Neural cell (in vitro differentiated cells): ENCODE data around the gene SLC16A10. TPM values are rescaled to one million over a fixed set of nuclear protein-coding genes. Genes with fewer than 3 reads are reported as not detected.

ENCODE experiments used
- H2AFZ ChIP-seq: fragments of 200-600, 300-800 bp; sonication (generic), shearing (Covaris generic); 2 replicates; pipeline ENCODE4 v1.6.0; 2014; ENCODE audit warnings: low read depth, mild to moderate bottlenecking, antibody characterized with exemption, low read length, moderate library complexity
- H3F3A ChIP-seq: fragments of 200-600 bp; shearing (Covaris generic); 2 replicates; pipeline ENCODE4 v1.6.1; 2016; ENCODE audit warnings: mild to moderate bottlenecking, moderate library complexity, mixed read lengths, antibody characterized with exemption, low read length; ENCODE audit not compliant: insufficient read depth, poor library complexity, severe bottlenecking
- H3K27ac ChIP-seq: fragments of 200-600, 300-800 bp; sonication (generic), shearing (Covaris generic); 2 replicates; pipeline ENCODE4 v1.5.1; 2014; ENCODE audit warnings: mild to moderate bottlenecking, low read length, moderate library complexity
- H3K27me3 ChIP-seq: fragments of 300-800, 200-600 bp; sonication (generic), shearing (Covaris generic); 2 replicates; pipeline ENCODE4 v1.6.0; 2014; ENCODE audit warnings: mild to moderate bottlenecking, low read depth, low read length, moderate library complexity; ENCODE audit not compliant: insufficient read depth
- H3K36me3 ChIP-seq: fragments of 300-800, 200-600 bp; sonication (generic), shearing (Covaris generic); 2 replicates; pipeline ENCODE4 v1.5.1; 2014; ENCODE audit warnings: mild to moderate bottlenecking, antibody characterized with exemption, low read length, moderate library complexity; ENCODE audit not compliant: insufficient read depth
- H3K4me2 ChIP-seq: fragments of 300-800, 200-600 bp; sonication (generic), shearing (Covaris generic); 2 replicates; pipeline ENCODE4 v1.6.0; 2014; ENCODE audit warnings: mild to moderate bottlenecking, low read length
- H3K4me3 ChIP-seq: fragments of 300-800, 200-600 bp; sonication (generic), shearing (Covaris generic); 2 replicates; pipeline ENCODE4 v1.5.1; 2014; ENCODE audit warnings: mild to moderate bottlenecking, low read length, moderate library complexity
- H3K79me2 ChIP-seq: fragments of 200-600 bp; shearing (Covaris generic); replicated peaks from 2 replicates; pipeline ENCODE4 v1.6.0; 2014; ENCODE audit warnings: mild to moderate bottlenecking, low read length, moderate library complexity; ENCODE audit not compliant: insufficient read depth
- H3K9ac ChIP-seq: fragments of 300-800, 200-600 bp; sonication (generic), shearing (Covaris generic); 2 replicates; pipeline ENCODE4 v1.6.1; 2016; ENCODE audit warnings: mild to moderate bottlenecking, low read length, mixed read lengths
- H3K9me2 ChIP-seq: fragments of 200-600 bp; shearing (Covaris generic); 2 replicates; pipeline ENCODE4 v1.6.1; 2016; ENCODE audit warnings: mild to moderate bottlenecking, low read length, mixed read lengths; ENCODE audit not compliant: insufficient read depth
- H3K9me3 ChIP-seq: fragments of 200-600, 300-800 bp; sonication (generic), shearing (Covaris generic); 2 replicates; pipeline ENCODE4 v1.6.1; 2016; ENCODE audit warnings: mild to moderate bottlenecking, mixed run types, low read length, moderate library complexity, mixed read lengths
- H4K20me1 ChIP-seq: fragments of 200-600 bp; shearing (Covaris generic); 2 replicates; pipeline ENCODE4 v1.6.1; 2016; ENCODE audit warnings: mild to moderate bottlenecking, mixed run types; ENCODE audit not compliant: insufficient read depth
- EP300 ChIP-seq: fragments of 450-650 bp; conservative IDR thresholded peaks from 2 replicates; pipeline ENCODE4 v1.6.1; 2014; ENCODE audit warnings: antibody characterized with exemption, mild to moderate bottlenecking, moderate library complexity; ENCODE audit not compliant: poor library complexity, severe bottlenecking
- EZH2 ChIP-seq: fragments of 200-600, 300-800 bp; shearing (Covaris generic), sonication (generic); IDR thresholded peaks from 2 replicates; pipeline ENCODE4 v1.6.1; 2014; ENCODE audit warnings: antibody characterized with exemption, low read length, borderline replicate concordance, mild to moderate bottlenecking; ENCODE audit not compliant: insufficient read depth, poor library complexity, severe bottlenecking
- MXI1 ChIP-seq: fragments of 450-650 bp; conservative IDR thresholded peaks from 2 replicates; pipeline ENCODE4 v1.6.1; 2014; ENCODE audit warnings: antibody characterized with exemption, mild to moderate bottlenecking; ENCODE audit not compliant: poor library complexity, severe bottlenecking
- POLR2AphosphoS5 ChIP-seq: IDR thresholded peaks from 2 replicates; pipeline ENCODE4 v1.6.1; 2012
- RAD21 ChIP-seq: fragments of 450-650 bp; conservative IDR thresholded peaks from 2 replicates; pipeline ENCODE4 v1.6.1; 2014; ENCODE audit warnings: antibody characterized with exemption, mild to moderate bottlenecking, moderate library complexity
- SMC3 ChIP-seq: fragments of 450-650 bp; conservative IDR thresholded peaks from 2 replicates; pipeline ENCODE4 v1.6.1; 2014; ENCODE audit warnings: antibody characterized with exemption, mild to moderate bottlenecking, moderate library complexity; ENCODE audit not compliant: poor library complexity
- TAF1 ChIP-seq: IDR thresholded peaks from 2 replicates; pipeline ENCODE4 v1.6.1; 2012; ENCODE audit warnings: low read depth
- polyA plus RNA-seq: library from polyadenylated mRNA; depleted of rRNA; stranded (reverse); fragments of >200 nt; gene quantifications from 2 replicates; pipeline ENCODE4 v1.2.3, GENCODE V29; 2014
- TF ChIP-seq, protein P1 (sequence below): IDR thresholded peaks from 2 replicates; pipeline ENCODE4 v1.6.1; 2012; ENCODE audit warnings: borderline replicate concordance
- TF ChIP-seq, protein P2 (sequence below): fragments of 450-650 bp; IDR thresholded peaks from 2 replicates; pipeline ENCODE4 v1.5.1; 2014; ENCODE audit warnings: antibody characterized with exemption, mild to moderate bottlenecking, moderate library complexity; ENCODE audit not compliant: poor library complexity, severe bottlenecking

SLC16A10 gene
- polyA plus RNA-seq, 1 donor from 2014 or later, result 1.5 TPM

DNA sequence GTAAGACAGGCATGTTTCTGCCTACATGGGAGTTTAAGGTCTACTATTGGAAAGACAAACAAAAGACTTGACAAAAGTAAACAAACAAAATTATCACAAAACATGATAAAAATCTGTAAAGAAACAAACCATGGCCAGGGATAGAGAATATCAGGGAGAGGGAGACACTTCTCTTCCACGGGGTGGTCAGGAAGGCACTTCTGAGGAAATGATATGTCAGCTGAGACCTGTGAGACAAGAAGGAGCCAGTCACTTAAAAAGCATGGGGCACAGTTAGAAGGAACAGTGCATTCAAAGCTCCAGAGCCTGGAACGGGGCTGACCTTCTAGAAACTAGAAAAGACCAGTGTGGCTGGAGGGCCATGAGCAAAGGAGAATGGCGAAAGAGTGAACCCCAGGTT, 35.1 kb upstream of the SLC16A10 start:
- H3K79me2 ChIP-seq, result no peaks in the 10 kb centered on the region

DNA sequence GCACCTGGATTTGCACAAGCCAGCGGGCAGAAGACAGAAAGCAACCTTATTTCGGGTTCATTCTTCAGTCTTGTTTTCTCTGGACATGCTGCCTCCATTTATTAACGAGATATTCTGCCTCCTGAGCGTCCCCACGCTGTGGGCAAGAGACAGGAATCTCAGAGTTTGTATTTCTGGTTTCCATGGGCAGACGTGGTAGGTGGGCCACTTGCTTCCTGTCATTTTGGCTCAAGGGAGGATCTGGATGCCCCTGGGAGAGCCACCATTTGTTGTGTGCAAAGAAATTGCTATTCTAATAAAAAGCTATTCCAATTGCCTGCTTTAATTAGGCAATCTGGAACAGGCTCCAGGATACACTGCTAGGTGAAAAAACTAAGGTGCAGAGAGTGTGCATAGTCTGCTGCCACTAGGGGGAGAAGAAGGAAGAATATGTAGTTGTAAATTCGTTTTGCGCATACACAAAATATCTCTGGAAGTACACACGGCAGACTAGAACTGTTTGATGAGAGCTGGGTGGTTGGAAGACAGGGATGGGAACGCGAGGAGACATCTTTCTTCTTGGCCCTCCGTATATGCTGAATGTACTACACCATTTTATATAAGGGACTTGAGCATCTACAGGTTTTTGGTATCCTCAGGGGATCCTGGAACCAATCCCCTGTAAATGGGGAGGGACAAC, 30.1 kb upstream of the SLC16A10 start:
- Histone ChIP-seq H3K9me2 (no peaks in the 10 kb centered on the region), H3K27ac (no peak overlapping the region), H3K27me3 (no peaks in the 10 kb centered on the region), H3K9ac (no peak overlapping the region), H3K4me2 (no peak overlapping the region), H3F3A (no peaks in the 10 kb centered on the region), H3K9me3 (no peaks in the 10 kb centered on the region), H2AFZ (no peak overlapping the region), H3K4me3 (no peak overlapping the region), H4K20me1 (no peaks in the 10 kb centered on the region), H3K79me2 (no peaks in the 10 kb centered on the region), H3K36me3 (no peaks in the 10 kb centered on the region)
- TF ChIP-seq, protein P1, sequence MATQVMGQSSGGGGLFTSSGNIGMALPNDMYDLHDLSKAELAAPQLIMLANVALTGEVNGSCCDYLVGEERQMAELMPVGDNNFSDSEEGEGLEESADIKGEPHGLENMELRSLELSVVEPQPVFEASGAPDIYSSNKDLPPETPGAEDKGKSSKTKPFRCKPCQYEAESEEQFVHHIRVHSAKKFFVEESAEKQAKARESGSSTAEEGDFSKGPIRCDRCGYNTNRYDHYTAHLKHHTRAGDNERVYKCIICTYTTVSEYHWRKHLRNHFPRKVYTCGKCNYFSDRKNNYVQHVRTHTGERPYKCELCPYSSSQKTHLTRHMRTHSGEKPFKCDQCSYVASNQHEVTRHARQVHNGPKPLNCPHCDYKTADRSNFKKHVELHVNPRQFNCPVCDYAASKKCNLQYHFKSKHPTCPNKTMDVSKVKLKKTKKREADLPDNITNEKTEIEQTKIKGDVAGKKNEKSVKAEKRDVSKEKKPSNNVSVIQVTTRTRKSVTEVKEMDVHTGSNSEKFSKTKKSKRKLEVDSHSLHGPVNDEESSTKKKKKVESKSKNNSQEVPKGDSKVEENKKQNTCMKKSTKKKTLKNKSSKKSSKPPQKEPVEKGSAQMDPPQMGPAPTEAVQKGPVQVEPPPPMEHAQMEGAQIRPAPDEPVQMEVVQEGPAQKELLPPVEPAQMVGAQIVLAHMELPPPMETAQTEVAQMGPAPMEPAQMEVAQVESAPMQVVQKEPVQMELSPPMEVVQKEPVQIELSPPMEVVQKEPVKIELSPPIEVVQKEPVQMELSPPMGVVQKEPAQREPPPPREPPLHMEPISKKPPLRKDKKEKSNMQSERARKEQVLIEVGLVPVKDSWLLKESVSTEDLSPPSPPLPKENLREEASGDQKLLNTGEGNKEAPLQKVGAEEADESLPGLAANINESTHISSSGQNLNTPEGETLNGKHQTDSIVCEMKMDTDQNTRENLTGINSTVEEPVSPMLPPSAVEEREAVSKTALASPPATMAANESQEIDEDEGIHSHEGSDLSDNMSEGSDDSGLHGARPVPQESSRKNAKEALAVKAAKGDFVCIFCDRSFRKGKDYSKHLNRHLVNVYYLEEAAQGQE, result no peak
- peak; percentile 14 for TF ChIP-seq SMC3
- TF ChIP-seq, protein P2, sequence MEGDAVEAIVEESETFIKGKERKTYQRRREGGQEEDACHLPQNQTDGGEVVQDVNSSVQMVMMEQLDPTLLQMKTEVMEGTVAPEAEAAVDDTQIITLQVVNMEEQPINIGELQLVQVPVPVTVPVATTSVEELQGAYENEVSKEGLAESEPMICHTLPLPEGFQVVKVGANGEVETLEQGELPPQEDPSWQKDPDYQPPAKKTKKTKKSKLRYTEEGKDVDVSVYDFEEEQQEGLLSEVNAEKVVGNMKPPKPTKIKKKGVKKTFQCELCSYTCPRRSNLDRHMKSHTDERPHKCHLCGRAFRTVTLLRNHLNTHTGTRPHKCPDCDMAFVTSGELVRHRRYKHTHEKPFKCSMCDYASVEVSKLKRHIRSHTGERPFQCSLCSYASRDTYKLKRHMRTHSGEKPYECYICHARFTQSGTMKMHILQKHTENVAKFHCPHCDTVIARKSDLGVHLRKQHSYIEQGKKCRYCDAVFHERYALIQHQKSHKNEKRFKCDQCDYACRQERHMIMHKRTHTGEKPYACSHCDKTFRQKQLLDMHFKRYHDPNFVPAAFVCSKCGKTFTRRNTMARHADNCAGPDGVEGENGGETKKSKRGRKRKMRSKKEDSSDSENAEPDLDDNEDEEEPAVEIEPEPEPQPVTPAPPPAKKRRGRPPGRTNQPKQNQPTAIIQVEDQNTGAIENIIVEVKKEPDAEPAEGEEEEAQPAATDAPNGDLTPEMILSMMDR, result peak; percentile 53
- no peak for TF ChIP-seq EZH2
- TF ChIP-seq EP300, result no peak

More for the DNA sequence above, 35.1 kb upstream of the SLC16A10 start:
- H4K20me1 ChIP-seq, result no peaks in the 10 kb centered on the region
- no peaks in the 10 kb centered on the region for H3K36me3 ChIP-seq
- H3K9me2 ChIP-seq, result no peaks in the 10 kb centered on the region
- H2AFZ ChIP-seq, result no peak overlapping the region
- no peaks in the 10 kb centered on the region for H3K9me3 ChIP-seq
- H3F3A ChIP-seq, result no peaks in the 10 kb centered on the region
- H3K27ac ChIP-seq, result no peak overlapping the region
- no peak overlapping the region for H3K9ac ChIP-seq
- H3K4me2 ChIP-seq, result no peak overlapping the region
- no peak overlapping the region for H3K4me3 ChIP-seq
- TF ChIP-seq RAD21 (no peak), POLR2AphosphoS5 (no peak), EP300 (no peak), TAF1 (no peak), MXI1 (no peak), EZH2 (no peak), SMC3 (no peak)
- TF ChIP-seq, protein P2, result no peak
- TF ChIP-seq, protein P1, result no peak
- H3K27me3 ChIP-seq, result no peaks in the 10 kb centered on the region
